Measurements from ENCODE around the gene NBPF1.
"Not testable (repeated sequence)": the region's sequence is repeated elsewhere in the genome, so short reads cannot be mapped to it uniquely, and the experiment has no call there.

Gene NBPF1

GRCh38 chr1:16645271-16646060 lies 32.1 kb upstream of the NBPF1 start:
- Histone ChIP-seq H3K4me1 (ENCODE audit: control insufficient read depth in 2 of 2, insufficient read depth in 1 of 2, low read depth in 1 of 2, low read length in 2 of 2) (peaks cover 10 to 15% of the 10 kb centered on the region in 2 donors), H3K23ac (ENCODE audit: low read depth, low read length, poor library complexity) (peak overlapping the region; percentile 2), H3K79me1 (ENCODE audit: low read depth, low read length) (peaks cover 15% of the 10 kb centered on the region), H2AK5ac (ENCODE audit: low read depth, low read length) (peak overlapping the region; percentile 50), H2BK15ac (ENCODE audit: low read length) (peak overlapping the region; percentile 2), H2BK5ac (ENCODE audit: low read length) (peak overlapping the region; percentile 85), H2AFZ (ENCODE audit: low read length) (peak overlapping the region; percentile 88)
- not testable (repeated sequence) for H3K9ac ChIP-seq (ENCODE audit: low read depth, low read length, poor library complexity); H3K27me3 ChIP-seq (ENCODE audit: control insufficient read depth in 3 of 3, insufficient read depth in 3 of 3, low read depth in 1 of 3, low read length in 3 of 3); H3K27ac ChIP-seq (replicated peaks; ENCODE audit: low read length); H3K18ac ChIP-seq (ENCODE audit: low read length); H3K4ac ChIP-seq (ENCODE audit: low read length); H3K4me2 ChIP-seq (ENCODE audit: insufficient read depth, low read length, poor library complexity, severe bottlenecking); H3K14ac ChIP-seq (ENCODE audit: low read length); H3K4me3 ChIP-seq (ENCODE audit: low read length in 2 of 2); H4K91ac ChIP-seq (ENCODE audit: low read depth, low read length, poor library complexity); H2BK120ac ChIP-seq (ENCODE audit: low read depth, low read length); H4K8ac ChIP-seq (ENCODE audit: low read depth, low read length); DNase-seq (ENCODE audit: low spot score); H3K9me3 ChIP-seq (replicated peaks in 1 of 2; ENCODE audit: control insufficient read depth in 2 of 2, insufficient read depth in 1 of 2, low read depth in 1 of 2, low read length in 2 of 2); H3K36me3 ChIP-seq (replicated peaks in 1 of 2; ENCODE audit: control insufficient read depth in 2 of 2, insufficient read depth in 2 of 2, low read length in 2 of 2); H2BK12ac ChIP-seq (ENCODE audit: low read length)
- no CpG with 5 or more reads among the region's 7 CpGs for WGBS, 2 donors (ENCODE audit: extremely low coverage in 2 of 2, insufficient read length in 2 of 2, insufficient replicate concordance in 1 of 2)

- peak overlapping the region; percentile 98 for H4K8ac ChIP-seq (ENCODE audit: low read depth, low read length)
- peak overlapping the region; percentile 93 for H2BK15ac ChIP-seq (ENCODE audit: low read length)
- H3K27me3 ChIP-seq (ENCODE audit: control insufficient read depth in 3 of 3, insufficient read depth in 3 of 3, low read depth in 1 of 3, low read length in 3 of 3); H3K9me3 ChIP-seq (replicated peaks in 1 of 2; ENCODE audit: control insufficient read depth in 2 of 2, insufficient read depth in 1 of 2, low read depth in 1 of 2, low read length in 2 of 2): not testable (repeated sequence)
- peak; percentile 99 for DNase-seq (ENCODE audit: low spot score)
- H3K36me3 ChIP-seq (replicated peaks in 1 of 2; ENCODE audit: control insufficient read depth in 2 of 2, insufficient read depth in 2 of 2, low read length in 2 of 2): peaks cover 0 to 12% of the 10 kb centered on the region in 2 donors
- H2BK120ac ChIP-seq (ENCODE audit: low read depth, low read length): peak overlapping the region; percentile 50
- H3K4ac ChIP-seq (ENCODE audit: low read length): peak overlapping the region; percentile 61
- peak overlapping the region; percentile 99 for H3K18ac ChIP-seq (ENCODE audit: low read length)
- peak overlapping the region; percentile 3 for H3K27ac ChIP-seq (replicated peaks; ENCODE audit: low read length)
- H3K4me3 ChIP-seq (ENCODE audit: low read length in 2 of 2): peak overlapping the region; percentile 57 to 77
- H3K79me1 ChIP-seq (ENCODE audit: low read depth, low read length): peaks cover 15% of the 10 kb centered on the region
- H3K4me1 ChIP-seq (ENCODE audit: control insufficient read depth in 2 of 2, insufficient read depth in 1 of 2, low read depth in 1 of 2, low read length in 2 of 2): peaks cover 10 to 15% of the 10 kb centered on the region in 2 donors
- peak overlapping the region; percentile 88 for H2AFZ ChIP-seq (ENCODE audit: low read length)
- peak overlapping the region; percentile 78 for H2AK5ac ChIP-seq (ENCODE audit: low read depth, low read length)
- WGBS, 2 donors (ENCODE audit: extremely low coverage in 2 of 2, insufficient read length in 2 of 2, insufficient replicate concordance in 1 of 2): no CpG with 5 or more reads among the region's 61 CpGs
- H3K14ac ChIP-seq (ENCODE audit: low read length): peak overlapping the region; percentile 98
- H4K91ac ChIP-seq (ENCODE audit: low read depth, low read length, poor library complexity): peak overlapping the region; percentile 58
- peak overlapping the region; percentile 85 for H2BK5ac ChIP-seq (ENCODE audit: low read length)
- peak overlapping the region; percentile 86 for H2BK12ac ChIP-seq (ENCODE audit: low read length)
- peak overlapping the region; percentile 99 for H3K4me2 ChIP-seq (ENCODE audit: insufficient read depth, low read length, poor library complexity, severe bottlenecking)
- H3K23ac ChIP-seq (ENCODE audit: low read depth, low read length, poor library complexity): peak overlapping the region; percentile 77
- peak overlapping the region; percentile 99 for H3K9ac ChIP-seq (ENCODE audit: low read depth, low read length, poor library complexity)
Observed at GRCh38 chr1:16644482-16645270, 31.3 kb upstream of the NBPF1 start.

- Histone ChIP-seq H3K4ac (ENCODE audit: low read length) (peak overlapping the region; percentile 28), H3K27ac (replicated peaks; ENCODE audit: low read length) (no peak overlapping the region), H3K79me1 (ENCODE audit: low read depth, low read length) (peaks cover 19% of the 10 kb centered on the region), H3K23ac (ENCODE audit: low read depth, low read length, poor library complexity) (peak overlapping the region; percentile 77), H2BK15ac (ENCODE audit: low read length) (peak overlapping the region; percentile 93), H3K14ac (ENCODE audit: low read length) (peak overlapping the region; percentile 98), H2BK120ac (ENCODE audit: low read depth, low read length) (peak overlapping the region; percentile 50), H2AK5ac (ENCODE audit: low read depth, low read length) (peak overlapping the region; percentile 78), H4K91ac (ENCODE audit: low read depth, low read length, poor library complexity) (no peak overlapping the region), H3K4me2 (ENCODE audit: insufficient read depth, low read length, poor library complexity, severe bottlenecking) (peak overlapping the region; percentile 99), H4K8ac (ENCODE audit: low read depth, low read length) (no peak overlapping the region), H3K36me3 (replicated peaks in 1 of 2; ENCODE audit: control insufficient read depth in 2 of 2, insufficient read depth in 2 of 2, low read length in 2 of 2) (peaks cover 0 to 17% of the 10 kb centered on the region in 2 donors), H3K4me1 (ENCODE audit: control insufficient read depth in 2 of 2, insufficient read depth in 1 of 2, low read depth in 1 of 2, low read length in 2 of 2) (peaks cover 10 to 15% of the 10 kb centered on the region in 2 donors), H3K9me3 (replicated peaks in 1 of 2; ENCODE audit: control insufficient read depth in 2 of 2, insufficient read depth in 1 of 2, low read depth in 1 of 2, low read length in 2 of 2) (no peaks in the 10 kb centered on the region), H3K27me3 (ENCODE audit: control insufficient read depth in 3 of 3, insufficient read depth in 3 of 3, low read depth in 1 of 3, low read length in 3 of 3) (peaks cover 0 to 7% (median 0%) of the 10 kb centered on the region in 3 experiments), H2BK5ac (ENCODE audit: low read length) (peak overlapping the region; percentile 85), H2AFZ (ENCODE audit: low read length) (peak overlapping the region; percentile 88), H3K4me3 (ENCODE audit: low read length in 2 of 2) (peak overlapping the region; percentile 57 to 77), H2BK12ac (ENCODE audit: low read length) (peak overlapping the region; percentile 67), H3K9ac (ENCODE audit: low read depth, low read length, poor library complexity) (peak overlapping the region; percentile 99), H3K18ac (ENCODE audit: low read length) (peak overlapping the region; percentile 99)
- no peak for DNase-seq (ENCODE audit: low spot score)
- WGBS, 2 donors (ENCODE audit: extremely low coverage in 2 of 2, insufficient read length in 2 of 2, insufficient replicate concordance in 1 of 2): no CpG with 5 or more reads among the region's 16 CpGs
Observed at GRCh38 chr1:16644193-16644481, 30.8 kb upstream of the NBPF1 start.

Data from neuronal stem cell (in vitro differentiated cells).